ENCODE results near the gene AP2A2.

DNA sequence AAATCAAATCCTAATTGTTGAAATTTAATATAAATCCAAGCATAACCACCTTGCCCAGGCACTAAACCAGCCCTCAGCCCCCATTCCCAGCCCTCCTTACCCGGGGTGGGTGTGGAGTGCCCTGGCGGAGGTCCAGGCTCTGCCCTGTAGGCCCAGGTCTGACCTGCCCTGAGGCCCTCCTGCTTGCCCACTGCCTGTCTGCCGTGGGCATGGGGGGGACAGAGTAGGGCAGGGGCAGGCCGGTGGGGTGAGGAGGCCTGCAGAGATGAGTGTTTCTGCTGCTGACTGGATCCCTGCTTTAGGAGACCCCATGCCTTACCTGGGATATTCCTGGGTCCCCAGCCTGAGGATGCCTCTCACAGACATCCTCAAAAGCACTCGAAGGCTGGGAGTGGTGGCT is 11.5 kb upstream of the AP2A2 start:
- TF ChIP-seq, protein P1, sequence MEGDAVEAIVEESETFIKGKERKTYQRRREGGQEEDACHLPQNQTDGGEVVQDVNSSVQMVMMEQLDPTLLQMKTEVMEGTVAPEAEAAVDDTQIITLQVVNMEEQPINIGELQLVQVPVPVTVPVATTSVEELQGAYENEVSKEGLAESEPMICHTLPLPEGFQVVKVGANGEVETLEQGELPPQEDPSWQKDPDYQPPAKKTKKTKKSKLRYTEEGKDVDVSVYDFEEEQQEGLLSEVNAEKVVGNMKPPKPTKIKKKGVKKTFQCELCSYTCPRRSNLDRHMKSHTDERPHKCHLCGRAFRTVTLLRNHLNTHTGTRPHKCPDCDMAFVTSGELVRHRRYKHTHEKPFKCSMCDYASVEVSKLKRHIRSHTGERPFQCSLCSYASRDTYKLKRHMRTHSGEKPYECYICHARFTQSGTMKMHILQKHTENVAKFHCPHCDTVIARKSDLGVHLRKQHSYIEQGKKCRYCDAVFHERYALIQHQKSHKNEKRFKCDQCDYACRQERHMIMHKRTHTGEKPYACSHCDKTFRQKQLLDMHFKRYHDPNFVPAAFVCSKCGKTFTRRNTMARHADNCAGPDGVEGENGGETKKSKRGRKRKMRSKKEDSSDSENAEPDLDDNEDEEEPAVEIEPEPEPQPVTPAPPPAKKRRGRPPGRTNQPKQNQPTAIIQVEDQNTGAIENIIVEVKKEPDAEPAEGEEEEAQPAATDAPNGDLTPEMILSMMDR (IDR thresholded peaks at IDR 0.05): no peak
- TF ChIP-seq POLR2A (IDR thresholded peaks at IDR 0.05): no peak
